ENCODE results near the gene DVL2.

DVL2 gene

DNA sequence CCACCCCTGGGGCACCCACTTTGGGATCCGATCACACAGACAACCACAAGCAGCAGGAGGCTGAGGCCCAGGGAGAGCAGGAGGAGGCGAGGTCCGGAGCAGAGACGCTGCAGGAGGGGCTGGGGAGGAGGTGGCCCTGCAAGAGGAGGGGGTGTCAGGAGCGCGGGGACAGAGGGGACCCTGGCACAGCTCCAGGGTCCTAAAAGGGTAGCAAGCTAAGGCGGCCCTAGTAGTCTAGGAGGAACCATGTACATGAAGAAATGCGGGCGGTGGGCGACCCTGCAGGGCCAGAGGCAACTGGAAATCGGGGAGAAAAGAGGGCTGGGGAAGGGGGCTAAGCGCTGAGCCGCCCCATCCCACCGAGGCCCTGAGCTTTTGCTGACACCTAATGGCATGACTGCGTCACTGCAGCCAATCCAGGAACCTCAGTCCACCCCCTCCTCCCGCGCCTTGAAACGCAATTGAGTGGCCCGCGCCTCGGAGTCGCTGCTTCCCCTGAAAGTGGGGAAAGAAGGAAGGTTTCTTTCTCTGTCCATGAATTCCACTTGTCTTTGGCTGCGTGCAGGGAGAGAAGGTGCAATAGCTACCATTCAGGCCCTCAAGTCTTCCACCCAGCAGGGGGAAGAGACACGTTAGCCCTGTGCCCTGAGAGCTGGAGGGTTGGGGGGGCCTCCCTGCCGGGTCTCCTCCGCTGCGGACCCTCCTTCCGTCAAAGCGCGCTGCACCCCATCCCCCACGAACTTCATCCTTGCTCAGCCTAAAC, 56.9 kb downstream of the DVL2 start:
- no peak for TF ChIP-seq FOXP2 (optimal IDR thresholded peaks at IDR 0.05; ENCODE audit: borderline replicate concordance, extremely low read depth, extremely low read length, insufficient read depth)
- TF ChIP-seq POLR2AphosphoS5 (IDR thresholded peaks at IDR 0.05; ENCODE audit: low read depth, low read length): no peak
- TF ChIP-seq, protein P1, sequence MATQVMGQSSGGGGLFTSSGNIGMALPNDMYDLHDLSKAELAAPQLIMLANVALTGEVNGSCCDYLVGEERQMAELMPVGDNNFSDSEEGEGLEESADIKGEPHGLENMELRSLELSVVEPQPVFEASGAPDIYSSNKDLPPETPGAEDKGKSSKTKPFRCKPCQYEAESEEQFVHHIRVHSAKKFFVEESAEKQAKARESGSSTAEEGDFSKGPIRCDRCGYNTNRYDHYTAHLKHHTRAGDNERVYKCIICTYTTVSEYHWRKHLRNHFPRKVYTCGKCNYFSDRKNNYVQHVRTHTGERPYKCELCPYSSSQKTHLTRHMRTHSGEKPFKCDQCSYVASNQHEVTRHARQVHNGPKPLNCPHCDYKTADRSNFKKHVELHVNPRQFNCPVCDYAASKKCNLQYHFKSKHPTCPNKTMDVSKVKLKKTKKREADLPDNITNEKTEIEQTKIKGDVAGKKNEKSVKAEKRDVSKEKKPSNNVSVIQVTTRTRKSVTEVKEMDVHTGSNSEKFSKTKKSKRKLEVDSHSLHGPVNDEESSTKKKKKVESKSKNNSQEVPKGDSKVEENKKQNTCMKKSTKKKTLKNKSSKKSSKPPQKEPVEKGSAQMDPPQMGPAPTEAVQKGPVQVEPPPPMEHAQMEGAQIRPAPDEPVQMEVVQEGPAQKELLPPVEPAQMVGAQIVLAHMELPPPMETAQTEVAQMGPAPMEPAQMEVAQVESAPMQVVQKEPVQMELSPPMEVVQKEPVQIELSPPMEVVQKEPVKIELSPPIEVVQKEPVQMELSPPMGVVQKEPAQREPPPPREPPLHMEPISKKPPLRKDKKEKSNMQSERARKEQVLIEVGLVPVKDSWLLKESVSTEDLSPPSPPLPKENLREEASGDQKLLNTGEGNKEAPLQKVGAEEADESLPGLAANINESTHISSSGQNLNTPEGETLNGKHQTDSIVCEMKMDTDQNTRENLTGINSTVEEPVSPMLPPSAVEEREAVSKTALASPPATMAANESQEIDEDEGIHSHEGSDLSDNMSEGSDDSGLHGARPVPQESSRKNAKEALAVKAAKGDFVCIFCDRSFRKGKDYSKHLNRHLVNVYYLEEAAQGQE (IDR thresholded peaks at IDR 0.05; ENCODE audit: insufficient read depth in 1 of 2, low read depth in 2 of 2, low read length in 2 of 2): no peak
- no peak for TF ChIP-seq TAF1 (IDR thresholded peaks at IDR 0.05; ENCODE audit: borderline replicate concordance, insufficient read depth, low read length)
- no peak for TF ChIP-seq SIN3A (IDR thresholded peaks at IDR 0.05; ENCODE audit: borderline replicate concordance, insufficient read depth, low read length)

DNA sequence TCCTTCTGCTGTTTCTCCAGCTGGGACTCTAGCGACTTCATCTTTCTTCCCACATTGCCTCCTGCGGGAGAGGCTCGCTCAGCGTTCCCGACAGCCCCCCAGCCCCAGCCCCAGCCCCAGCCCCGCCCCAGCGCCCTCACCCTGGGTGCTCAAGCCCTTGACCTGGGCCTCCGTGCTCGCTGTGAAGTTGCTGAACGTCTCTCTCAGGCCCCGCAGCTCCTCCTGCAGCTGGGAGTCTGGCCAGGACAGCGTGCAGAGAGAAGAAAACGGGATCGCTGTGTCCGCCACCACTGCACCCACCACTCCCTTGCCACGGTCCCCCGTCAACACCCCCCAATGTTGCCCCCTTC, 57.5 kb downstream of the DVL2 start:
- TF ChIP-seq POLR2AphosphoS5 (IDR thresholded peaks at IDR 0.05; ENCODE audit: low read depth, low read length): no peak
- no peak for TF ChIP-seq SIN3A (IDR thresholded peaks at IDR 0.05; ENCODE audit: borderline replicate concordance, insufficient read depth, low read length)
- no peak for TF ChIP-seq FOXP2 (optimal IDR thresholded peaks at IDR 0.05; ENCODE audit: borderline replicate concordance, extremely low read depth, extremely low read length, insufficient read depth)
- TF ChIP-seq TAF1 (IDR thresholded peaks at IDR 0.05; ENCODE audit: borderline replicate concordance, insufficient read depth, low read length): no peak
- TF ChIP-seq, protein P1 (IDR thresholded peaks at IDR 0.05; ENCODE audit: insufficient read depth in 1 of 2, low read depth in 2 of 2, low read length in 2 of 2): no peak

DNA sequence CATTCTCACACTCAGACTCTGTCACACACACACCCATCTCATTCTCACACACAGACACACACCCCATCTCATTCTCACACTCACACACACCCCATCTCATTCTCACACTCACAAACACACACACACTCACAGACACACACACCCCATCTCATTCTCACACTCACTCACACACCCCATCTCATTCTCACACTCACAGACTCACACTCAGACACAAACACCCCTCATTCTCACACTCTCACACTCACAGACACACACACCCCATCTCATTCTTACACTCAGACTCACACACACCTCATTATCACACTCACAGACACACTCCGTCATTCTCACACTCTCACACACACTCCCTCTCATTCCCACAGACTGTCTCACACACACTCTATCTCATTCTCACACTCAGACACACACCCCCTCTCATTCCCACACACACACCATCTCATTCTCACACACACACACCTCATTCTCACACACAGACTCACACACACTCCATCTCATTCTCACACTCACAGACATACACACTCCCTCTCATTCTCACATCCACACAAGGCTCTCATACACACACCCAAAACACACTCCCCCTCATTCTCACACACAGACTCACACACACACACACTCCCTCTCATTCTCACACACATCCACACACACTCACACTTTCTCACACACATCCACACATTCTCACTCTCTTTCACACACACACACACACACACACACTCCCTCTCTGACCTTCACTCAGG, 58.0 kb downstream of the DVL2 start:
- TF ChIP-seq POLR2AphosphoS5 (IDR thresholded peaks at IDR 0.05; ENCODE audit: low read depth, low read length) (no peak), FOXP2 (optimal IDR thresholded peaks at IDR 0.05; ENCODE audit: borderline replicate concordance, extremely low read depth, extremely low read length, insufficient read depth) (no peak), TAF1 (IDR thresholded peaks at IDR 0.05; ENCODE audit: borderline replicate concordance, insufficient read depth, low read length) (no peak), SIN3A (IDR thresholded peaks at IDR 0.05; ENCODE audit: borderline replicate concordance, insufficient read depth, low read length) (no peak)
- TF ChIP-seq, protein P1 (IDR thresholded peaks at IDR 0.05; ENCODE audit: insufficient read depth in 1 of 2, low read depth in 2 of 2, low read length in 2 of 2): no peak

Measured in PFSK-1 (cell line).